Measurements from ENCODE around the gene USP40. TPM values are rescaled to one million over a fixed set of nuclear protein-coding genes. Genes with fewer than 3 reads are reported as not detected.

Gene USP40
- polyA plus RNA-seq, 1 donor (not counting 4 experiments of a cell fraction or from before 2014, with no cell fraction given), result 37.3 TPM

- Histone ChIP-seq H4K20me1 (ENCODE audit: control insufficient read depth, extremely low read depth, insufficient read depth, low read length) (no peaks in the 10 kb centered on the region), H3K4me1 (ENCODE audit: control insufficient read depth, extremely low read depth, insufficient read depth, low read length) (peaks cover 4% of the 10 kb centered on the region), H3K79me2 (ENCODE audit: control insufficient read depth, insufficient read depth, low read length) (no peaks in the 10 kb centered on the region), H3K9ac (ENCODE audit: control insufficient read depth, extremely low read depth, insufficient read depth, low read length) (no peak overlapping the region), H2AFZ (ENCODE audit: control insufficient read depth, low read length) (no peak overlapping the region), H3K27me3 (ENCODE audit: control insufficient read depth, extremely low read depth, insufficient read depth, low read length) (no peaks in the 10 kb centered on the region), H3K27ac (ENCODE audit: control insufficient read depth, insufficient read depth, low read length) (no peak overlapping the region), H3K4me2 (ENCODE audit: control insufficient read depth, extremely low read depth, insufficient read depth, low read depth, low read length) (no peak overlapping the region), H3K9me1 (ENCODE audit: control insufficient read depth, extremely low read depth, insufficient read depth, low read length) (no peaks in the 10 kb centered on the region), H3K36me3 (ENCODE audit: control insufficient read depth in 2 of 2, extremely low read depth in 1 of 2, insufficient read depth in 2 of 2, low read length in 2 of 2) (no peaks in the 10 kb centered on the region), H3K9me3 (ENCODE audit: control insufficient read depth, low read depth, low read length) (no peaks in the 10 kb centered on the region), H3K4me3 (ENCODE audit: control insufficient read depth in 2 of 3, extremely low read depth in 1 of 3, insufficient read depth in 2 of 3, low read depth in 1 of 3, low read length in 3 of 3) (no peak overlapping the region)
- no peak for DNase-seq (ENCODE audit: low read depth, low spot score)
- no peak for FAIRE-seq
- no peak for TF ChIP-seq EZH2 (IDR thresholded peaks at IDR 0.05; ENCODE audit: low read length)
- no peak for TF ChIP-seq CTCF (optimal IDR thresholded peaks at IDR 0.05 in 1 of 3, IDR thresholded peaks at IDR 0.05 in 1 of 3, conservative IDR thresholded peaks at IDR 0.05 in 1 of 3; ENCODE audit: extremely low read depth in 1 of 3, insufficient read depth in 2 of 3, low read length in 3 of 3)
- dilution Hi-C loops (cut with MboI; ENCODE audit: extremely low pct_ligation_motif_present, low sequenced_read_pairs), result no loop called here
These were observed 38.2 kb upstream of the USP40 start for GRCh38 chr2:233604826-233605225.

GRCh38 chr2:233603520-233603919 is 36.9 kb upstream of the USP40 start:
- Histone ChIP-seq H3K36me3 (ENCODE audit: control insufficient read depth in 2 of 2, extremely low read depth in 1 of 2, insufficient read depth in 2 of 2, low read length in 2 of 2) (no peaks in the 10 kb centered on the region), H3K4me1 (ENCODE audit: control insufficient read depth, extremely low read depth, insufficient read depth, low read length) (peaks cover 4% of the 10 kb centered on the region), H3K79me2 (ENCODE audit: control insufficient read depth, insufficient read depth, low read length) (no peaks in the 10 kb centered on the region), H3K4me3 (ENCODE audit: control insufficient read depth in 2 of 3, extremely low read depth in 1 of 3, insufficient read depth in 2 of 3, low read depth in 1 of 3, low read length in 3 of 3) (no peak overlapping the region), H3K9me1 (ENCODE audit: control insufficient read depth, extremely low read depth, insufficient read depth, low read length) (no peaks in the 10 kb centered on the region), H3K27me3 (ENCODE audit: control insufficient read depth, extremely low read depth, insufficient read depth, low read length) (no peaks in the 10 kb centered on the region), H3K9ac (ENCODE audit: control insufficient read depth, extremely low read depth, insufficient read depth, low read length) (no peak overlapping the region), H3K27ac (ENCODE audit: control insufficient read depth, insufficient read depth, low read length) (no peak overlapping the region), H2AFZ (ENCODE audit: control insufficient read depth, low read length) (no peak overlapping the region), H3K4me2 (ENCODE audit: control insufficient read depth, extremely low read depth, insufficient read depth, low read depth, low read length) (no peak overlapping the region), H4K20me1 (ENCODE audit: control insufficient read depth, extremely low read depth, insufficient read depth, low read length) (no peaks in the 10 kb centered on the region), H3K9me3 (ENCODE audit: control insufficient read depth, low read depth, low read length) (no peaks in the 10 kb centered on the region)
- TF ChIP-seq EZH2 (IDR thresholded peaks at IDR 0.05; ENCODE audit: low read length), result no peak
- TF ChIP-seq CTCF (optimal IDR thresholded peaks at IDR 0.05 in 1 of 3, IDR thresholded peaks at IDR 0.05 in 1 of 3, conservative IDR thresholded peaks at IDR 0.05 in 1 of 3; ENCODE audit: extremely low read depth in 1 of 3, insufficient read depth in 2 of 3, low read length in 3 of 3), result no peak
- dilution Hi-C loops (cut with MboI; ENCODE audit: extremely low pct_ligation_motif_present, low sequenced_read_pairs), result no loop called here
- DNase-seq (ENCODE audit: low read depth, low spot score) (no peak), FAIRE-seq (no peak)

All from keratinocyte (primary cell).